GM18867 (cell line): ENCODE measurements around the gene RETREG3.
A peak's percentile ranks its signal among the peaks of the same experiment; 100 is the strongest.
"Not testable (repeated sequence)": the region's sequence is repeated elsewhere in the genome, so short reads cannot be mapped to it uniquely, and the experiment has no call there.

Experiments used
- ATAC-seq: cut with Tn5 transposase; IDR thresholded peaks from one replicate; pipeline ENCODE4 v1.9.1; 2021; ENCODE audit warnings: mild to moderate bottlenecking, moderate library complexity; ENCODE audit not compliant: unreplicated experiment

The RETREG3 gene, protein sequence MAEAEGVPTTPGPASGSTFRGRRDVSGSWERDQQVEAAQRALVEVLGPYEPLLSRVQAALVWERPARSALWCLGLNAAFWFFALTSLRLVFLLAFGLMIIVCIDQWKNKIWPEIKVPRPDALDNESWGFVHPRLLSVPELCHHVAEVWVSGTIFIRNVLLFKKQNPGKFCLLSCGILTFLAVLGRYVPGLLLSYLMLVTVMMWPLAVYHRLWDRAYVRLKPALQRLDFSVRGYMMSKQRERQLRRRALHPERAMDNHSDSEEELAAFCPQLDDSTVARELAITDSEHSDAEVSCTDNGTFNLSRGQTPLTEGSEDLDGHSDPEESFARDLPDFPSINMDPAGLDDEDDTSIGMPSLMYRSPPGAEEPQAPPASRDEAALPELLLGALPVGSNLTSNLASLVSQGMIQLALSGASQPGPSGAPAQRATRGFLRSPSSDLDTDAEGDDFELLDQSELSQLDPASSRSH

DNA sequence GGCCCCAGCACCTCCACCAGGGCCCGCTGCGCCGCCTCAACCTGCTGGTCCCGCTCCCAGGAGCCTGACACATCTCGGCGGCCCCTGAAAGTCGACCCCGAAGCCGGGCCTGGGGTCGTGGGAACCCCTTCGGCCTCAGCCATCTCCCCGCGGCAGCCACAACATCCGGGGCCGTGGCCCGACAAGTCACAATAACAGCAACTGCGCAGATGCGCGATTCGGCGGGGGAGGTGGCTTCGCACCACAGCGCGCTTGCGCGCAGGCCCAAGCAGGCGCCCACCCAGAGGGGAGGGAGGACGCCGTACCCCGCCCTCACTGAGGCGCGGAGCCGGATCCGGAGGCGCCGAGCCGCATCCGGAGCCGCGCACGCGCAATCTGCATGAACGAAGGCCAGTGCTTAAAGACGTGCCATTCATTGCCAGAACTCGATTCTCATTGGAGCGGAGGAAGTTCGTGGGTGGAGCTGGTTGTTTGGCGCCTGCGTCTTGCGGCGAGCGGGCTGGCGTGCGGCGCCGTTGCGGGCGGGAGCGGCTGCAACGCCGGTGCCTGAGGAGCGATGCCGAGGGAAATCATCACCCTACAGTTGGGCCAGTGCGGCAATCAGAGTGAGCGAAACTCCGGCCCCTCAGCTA, at the start of gene RETREG3, which contains the start of gene TUBG1:
Gene RETREG3 (minus strand): TSS at position 193 of the 632 bp plus-strand sequence. CDS start 50 bp downstream, at position 143.
Gene TUBG1 (plus strand): TSS at position 502 of the 632 bp plus-strand sequence. CDS start 55 bp downstream, at position 557.
- peak; percentile 89 for ATAC-seq

DNA sequence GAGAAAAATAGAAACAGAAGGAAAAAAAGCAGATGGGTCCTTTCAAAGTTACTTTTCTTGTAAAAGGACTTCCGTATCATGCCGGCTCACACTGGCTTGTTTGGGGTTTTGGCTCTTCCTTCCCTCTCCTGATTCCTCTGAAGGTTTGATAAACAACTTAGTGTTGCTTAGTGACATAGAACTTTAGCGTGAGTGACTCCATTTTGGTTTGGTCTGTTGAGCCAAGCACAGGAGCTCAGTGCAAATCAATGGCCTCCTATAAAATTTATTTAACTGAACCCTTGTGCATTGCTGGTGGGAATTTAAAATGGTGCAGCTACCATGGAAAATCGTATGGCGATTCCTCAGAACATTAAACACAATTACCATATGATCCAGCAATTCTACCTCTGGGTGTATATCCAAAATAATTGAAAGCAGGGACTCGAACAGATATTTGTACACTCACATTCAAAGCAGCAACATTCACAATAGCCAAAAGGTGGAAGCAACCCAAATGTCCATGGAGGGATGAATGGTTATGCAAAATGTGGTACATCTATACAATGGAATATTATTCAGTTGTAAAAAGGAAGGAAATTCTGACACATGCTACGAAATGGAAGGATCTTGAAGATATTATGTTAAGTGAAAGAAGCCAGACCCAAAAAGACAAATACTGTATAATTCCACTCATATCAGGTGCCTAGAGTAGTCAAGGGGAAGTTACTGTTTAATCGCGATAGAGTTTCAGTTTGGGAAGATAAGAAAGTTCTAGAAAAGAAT, 48.8 kb upstream of the RETREG3 start:
- no peak for ATAC-seq

DNA sequence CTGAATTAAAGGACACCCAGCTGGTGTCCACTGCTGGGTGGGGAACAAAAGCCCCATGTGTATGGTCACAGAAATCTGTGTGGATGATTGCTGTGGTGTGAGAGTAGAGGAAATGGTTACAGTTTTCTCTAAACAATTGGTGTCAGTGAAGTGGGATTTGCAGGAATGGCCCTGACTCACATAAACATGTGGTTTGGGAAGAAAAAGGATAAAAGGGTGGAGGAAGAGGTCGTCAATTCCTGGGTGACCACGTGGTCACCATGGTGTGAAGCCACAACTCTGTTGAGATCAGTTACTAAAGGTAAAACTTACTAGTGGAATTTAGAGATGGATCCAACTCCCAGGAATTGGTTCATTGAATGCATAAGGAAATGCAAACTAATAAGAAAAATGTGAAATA, 46.4 kb upstream of the RETREG3 start:
- no peak for ATAC-seq

DNA sequence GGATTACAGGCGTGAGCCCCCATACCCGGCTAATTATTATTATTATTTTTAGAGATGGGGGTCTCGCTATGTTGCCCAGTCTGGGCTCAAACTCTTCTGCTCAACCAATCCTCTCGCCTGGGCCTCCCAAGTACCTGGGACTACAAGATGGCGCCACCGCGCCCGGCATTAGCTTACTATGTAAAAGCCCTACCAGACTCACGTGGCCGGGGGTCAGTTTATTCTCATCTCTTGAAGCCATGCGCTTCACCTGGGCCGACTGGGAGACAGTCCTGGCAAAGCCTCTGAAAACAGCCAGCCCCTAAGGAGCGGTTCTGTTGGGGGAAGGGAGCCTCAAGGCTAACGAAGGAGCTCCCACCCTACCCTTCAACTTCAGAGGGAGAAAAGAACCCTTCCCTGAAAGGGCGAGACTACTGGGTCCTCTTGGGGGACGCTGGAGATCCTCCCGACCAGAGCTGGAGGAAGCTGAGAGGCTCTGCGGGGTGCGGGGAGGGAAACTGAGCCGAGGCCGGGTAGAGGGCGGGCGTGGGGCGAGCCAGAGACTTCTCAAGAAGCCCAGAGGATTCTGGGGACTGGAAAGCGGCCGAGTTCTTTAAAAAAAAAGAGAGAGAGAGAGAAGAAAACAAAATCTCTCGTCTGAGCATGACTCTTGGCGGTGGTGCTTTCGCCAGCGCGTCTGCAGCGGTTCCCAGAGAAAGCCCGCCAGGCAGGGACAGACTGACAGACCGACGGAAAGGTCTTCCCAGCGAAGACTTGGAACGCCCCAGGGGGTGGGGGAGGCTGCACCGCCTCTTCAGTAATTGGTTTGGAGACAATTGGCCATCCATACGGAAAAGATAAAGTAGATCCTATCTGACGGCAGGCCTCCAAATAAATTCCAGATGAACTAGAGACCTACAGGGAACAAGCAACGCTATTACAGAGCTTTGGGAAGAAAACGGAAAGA, 44.3 kb upstream of the RETREG3 start:
- ATAC-seq = no peak

DNA sequence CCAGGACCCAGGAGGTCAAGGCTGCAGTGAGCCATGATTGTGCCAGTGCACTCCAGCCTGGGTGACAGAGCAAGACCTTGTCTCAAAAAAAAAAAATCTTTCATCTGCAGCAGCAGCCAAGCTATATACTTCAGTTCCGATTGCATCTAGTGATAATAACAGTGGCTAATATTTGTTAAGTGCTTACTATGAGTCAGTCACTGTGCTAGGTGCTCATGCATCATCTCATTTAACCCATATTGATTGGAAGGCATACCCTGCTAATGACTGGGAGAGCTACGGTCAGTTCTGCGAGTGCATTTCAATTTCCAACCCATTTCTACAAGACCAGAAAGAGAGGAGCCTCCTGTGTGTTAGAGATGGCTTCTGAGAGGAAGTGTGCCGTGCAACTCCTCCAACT, 42.2 kb upstream of the RETREG3 start:
- ATAC-seq = no peak

DNA sequence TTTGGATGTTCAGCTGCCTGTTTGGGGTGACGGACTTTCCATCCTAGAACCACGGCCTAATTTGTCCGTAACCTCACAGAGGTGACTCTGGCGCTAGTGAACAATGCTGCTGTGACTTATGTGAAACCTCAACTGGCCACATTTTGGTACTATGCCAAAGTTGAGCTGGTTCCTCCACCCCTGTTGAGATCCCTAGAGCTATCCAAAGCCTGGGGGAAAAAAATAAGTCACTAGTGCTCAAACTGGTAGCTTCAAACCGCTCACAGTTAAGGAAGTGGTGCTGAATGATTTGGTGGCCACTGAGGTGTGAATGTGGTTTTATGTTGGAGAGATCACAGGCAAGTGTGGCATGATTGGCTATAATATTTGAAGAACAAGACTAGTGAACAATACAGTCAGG, 38.6 kb upstream of the RETREG3 start:
- ATAC-seq = no peak

DNA sequence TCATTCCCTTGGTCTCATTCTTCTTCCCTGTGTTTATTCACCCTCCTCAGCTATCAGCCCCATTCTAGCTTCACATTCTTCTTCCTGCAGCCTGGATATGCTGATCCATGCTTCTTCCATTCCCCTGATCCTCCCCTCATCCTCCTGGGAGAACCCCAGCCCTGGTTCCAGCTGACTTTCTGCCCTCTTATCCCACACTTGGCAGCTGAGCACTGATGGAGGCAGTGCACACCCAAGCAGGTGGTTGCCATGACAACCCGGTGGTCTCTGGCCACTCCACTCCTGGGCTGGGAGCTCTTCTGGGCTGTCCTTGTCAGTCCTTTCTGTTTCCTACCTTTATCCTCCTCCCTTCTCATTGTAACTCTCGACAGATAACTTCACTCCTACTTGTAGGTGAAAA, 33.2 kb upstream of the RETREG3 start:
- ATAC-seq = no peak

DNA sequence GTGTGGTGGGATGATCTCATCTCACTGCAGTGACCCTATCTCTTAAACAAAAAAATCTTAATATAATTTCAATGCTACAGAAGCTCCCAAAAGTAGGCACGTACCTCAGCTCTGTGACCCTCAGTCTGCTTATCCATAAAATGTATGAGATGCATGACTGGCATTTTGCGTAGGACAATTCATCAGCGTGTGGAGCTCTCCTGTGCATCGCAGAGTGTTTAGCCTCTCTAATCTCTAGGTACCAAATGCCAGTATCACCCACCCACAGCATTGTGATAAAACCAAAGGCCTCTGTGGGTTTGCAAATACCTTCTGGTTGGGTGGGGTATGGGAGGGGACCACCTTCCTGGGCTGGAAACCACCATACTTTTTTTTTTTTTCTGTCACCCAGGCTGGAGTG, 30.9 kb upstream of the RETREG3 start:
- no peak for ATAC-seq

DNA sequence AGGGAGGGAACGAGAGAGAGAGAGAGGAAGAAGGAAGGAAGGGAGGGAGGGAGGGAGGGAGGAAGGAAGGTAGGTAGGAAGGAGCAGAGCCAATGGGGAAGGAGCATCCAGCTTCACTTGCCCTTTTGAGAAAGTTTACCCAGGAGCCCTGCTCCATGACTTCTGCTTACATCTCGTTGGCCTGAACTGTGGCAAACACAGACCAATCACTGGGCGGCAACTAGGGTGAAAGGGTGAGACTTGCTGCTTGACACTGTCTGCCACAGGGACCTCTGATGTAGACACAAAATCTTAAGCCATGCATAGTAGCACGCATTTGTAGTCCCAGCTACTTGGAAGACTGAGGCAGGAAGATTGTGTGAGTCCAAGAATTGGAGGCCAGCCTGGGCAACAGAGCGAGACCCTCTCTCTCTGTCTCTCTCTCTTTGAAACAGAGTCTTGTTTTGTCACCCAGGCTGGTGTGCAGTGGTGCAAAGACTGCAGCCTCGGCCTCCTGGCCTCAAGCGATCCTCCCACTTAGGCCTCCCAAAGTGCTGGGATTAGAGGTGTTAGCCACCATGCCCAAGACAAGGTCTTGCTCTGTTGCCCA, 30.4 kb upstream of the RETREG3 start:
- ATAC-seq = no peak

DNA sequence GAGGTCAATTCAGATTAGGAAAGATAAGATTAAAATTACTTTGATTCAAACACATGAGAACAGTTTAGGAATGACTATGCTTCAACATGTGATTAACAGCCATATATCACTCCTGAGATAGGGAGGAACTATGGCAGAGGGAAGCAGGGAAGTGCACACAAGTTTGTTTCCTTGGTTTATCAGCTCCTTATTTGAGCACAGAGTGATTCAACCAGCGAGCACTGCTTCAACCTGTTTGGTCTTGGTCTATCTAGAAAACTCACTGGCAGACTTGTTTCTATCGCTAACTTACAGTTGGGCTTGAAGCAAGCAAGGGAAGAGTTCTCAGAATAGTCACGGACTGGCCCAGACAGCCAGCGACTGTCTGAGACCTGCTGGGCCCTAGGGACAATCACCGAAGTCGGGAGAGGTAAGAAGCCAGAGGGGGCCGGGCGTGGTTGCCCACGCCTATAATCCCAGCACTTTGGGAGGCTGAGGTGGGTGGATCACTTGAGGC, 23.8 kb upstream of the RETREG3 start:
- no peak for ATAC-seq

DNA sequence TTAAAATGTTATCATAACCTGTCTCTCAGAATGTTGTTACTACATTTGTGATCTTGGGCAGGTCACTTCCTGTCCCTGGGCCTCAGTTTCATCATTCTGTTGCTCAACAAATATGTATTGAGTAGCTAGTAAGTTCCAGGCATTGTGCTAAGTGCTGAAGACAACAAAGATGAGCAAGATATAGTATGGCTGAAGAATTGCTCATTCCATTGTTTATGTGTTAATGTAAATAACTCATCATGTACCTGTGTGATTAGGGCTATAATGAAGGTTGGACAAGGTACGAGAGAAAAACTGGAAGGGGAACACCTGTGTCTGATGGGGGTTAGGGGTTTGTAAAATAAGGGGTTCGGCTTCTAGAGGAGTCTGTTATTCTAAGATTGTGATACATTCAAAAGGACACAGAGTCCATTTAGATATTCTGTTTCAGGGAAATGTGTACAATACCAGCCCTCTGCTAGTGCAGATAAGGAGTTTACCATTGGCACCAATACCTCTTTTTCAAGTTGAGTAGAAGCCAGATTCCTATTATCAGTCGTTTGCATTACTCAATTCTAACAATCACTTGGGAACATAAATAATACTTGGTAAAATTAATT, 20.3 kb upstream of the RETREG3 start:
- ATAC-seq = no peak

DNA sequence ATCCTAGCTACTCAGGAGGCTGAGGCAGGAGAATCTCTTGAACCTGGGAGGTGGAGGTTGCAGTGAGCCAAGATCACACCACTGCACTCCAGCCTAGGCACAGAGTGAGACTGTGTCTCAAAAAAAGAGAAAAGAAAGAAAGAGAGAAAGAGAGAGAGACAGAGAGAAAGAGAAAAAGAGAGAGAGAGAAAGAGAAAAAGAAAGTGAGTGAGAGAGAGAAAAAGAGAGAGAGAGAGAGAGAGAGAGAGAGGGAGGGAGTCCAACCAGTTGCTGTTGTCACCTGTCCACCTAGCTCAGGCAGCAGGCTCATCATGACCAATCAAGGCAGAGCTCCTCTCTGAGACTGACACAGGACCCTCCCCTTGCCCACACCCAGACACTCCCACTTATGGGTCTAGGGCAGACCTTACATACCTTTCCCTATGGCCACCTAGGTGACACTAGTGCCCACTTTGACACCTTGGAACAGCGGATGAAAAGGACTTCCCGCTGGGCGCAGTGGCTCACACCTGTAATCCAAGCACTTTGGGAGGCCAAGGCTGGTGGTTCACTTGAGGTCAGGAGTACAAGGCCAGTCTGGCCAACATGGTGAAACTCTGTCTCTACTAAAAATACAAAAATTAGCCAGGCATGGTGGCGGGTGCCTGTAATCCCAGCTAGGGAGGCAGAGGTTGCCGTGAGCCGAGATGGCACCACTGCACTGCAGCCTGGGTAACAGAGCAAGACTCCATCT, 18.0 kb upstream of the RETREG3 start:
- ATAC-seq = not testable (repeated sequence)

DNA sequence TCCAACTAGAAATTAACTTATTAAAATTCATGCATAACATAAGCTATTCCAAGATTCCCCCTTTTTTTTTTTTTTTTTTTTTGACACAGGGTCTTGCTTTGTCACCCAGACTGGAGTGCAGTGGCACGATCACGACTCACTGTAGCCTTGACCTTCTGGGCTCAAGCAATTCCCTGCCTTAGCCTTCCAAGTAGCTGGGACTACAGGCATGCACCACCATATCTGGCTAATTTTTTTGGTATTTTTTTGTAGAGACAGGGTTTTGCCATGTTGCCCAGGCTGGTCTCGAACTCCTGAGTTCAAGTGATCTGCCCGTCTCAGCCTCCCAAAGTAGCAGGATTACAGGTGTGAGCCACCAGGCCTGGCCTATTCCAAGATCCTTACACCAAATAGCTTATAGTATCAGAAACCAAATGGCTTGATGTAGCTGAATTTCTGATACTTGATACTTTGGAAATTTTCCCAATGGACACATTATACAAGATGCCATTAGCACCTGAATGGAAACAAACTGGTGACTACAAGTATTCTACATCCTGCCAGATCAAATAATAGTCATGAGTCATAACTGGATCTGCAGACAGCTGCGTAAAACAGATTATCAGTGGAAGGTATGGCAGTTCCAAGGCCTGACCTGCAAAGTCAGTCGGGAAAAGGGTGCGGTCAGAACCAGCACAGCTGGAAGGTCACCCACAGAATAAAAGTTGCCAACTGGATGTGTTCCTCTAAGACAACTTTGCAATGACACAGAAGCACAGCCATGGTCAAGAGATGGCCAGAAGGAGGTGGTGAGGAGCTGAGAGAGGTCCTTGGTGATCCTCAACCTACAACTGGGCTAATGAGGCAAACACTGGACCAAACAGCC, 14.8 kb upstream of the RETREG3 start:
- ATAC-seq = no peak

DNA sequence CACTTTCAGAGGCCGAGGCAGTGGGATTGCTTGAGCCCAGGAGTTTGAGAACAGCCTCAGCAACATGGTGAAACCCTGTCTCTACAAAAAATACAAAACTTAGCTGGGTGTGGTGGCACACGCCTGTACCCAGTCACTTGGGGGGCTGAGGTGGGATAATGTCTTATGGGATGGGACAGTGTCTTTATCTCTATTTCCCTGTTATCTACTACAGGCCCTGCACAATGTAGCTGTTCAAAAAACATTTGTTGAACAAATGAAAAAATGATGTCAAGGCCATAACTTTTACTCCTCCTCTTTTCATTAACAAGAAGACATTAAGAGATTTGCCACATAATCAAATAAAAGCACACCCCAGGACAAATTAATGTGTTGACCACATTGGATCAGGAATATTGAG, 14.1 kb upstream of the RETREG3 start:
- ATAC-seq = no peak

DNA sequence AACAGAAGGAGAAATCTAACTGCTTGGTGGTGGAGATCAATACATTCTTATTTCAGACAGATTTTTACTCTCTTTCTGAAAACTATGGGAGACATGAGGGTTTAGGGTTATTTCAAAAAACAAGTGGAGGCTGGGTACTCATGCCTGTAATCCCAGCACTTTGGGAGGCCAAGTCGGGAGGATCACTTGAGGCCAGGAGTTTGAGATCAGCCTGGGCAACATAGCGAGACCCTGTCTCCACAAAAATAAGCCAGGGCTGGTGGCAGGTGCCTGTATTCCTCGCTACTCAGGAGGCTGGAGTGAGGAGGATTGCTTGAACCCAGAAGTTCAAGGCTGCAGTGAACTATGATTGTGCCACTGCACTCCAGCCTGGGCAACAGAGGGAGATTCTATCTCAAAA, 12.8 kb upstream of the RETREG3 start:
- ATAC-seq = not testable (repeated sequence)

DNA sequence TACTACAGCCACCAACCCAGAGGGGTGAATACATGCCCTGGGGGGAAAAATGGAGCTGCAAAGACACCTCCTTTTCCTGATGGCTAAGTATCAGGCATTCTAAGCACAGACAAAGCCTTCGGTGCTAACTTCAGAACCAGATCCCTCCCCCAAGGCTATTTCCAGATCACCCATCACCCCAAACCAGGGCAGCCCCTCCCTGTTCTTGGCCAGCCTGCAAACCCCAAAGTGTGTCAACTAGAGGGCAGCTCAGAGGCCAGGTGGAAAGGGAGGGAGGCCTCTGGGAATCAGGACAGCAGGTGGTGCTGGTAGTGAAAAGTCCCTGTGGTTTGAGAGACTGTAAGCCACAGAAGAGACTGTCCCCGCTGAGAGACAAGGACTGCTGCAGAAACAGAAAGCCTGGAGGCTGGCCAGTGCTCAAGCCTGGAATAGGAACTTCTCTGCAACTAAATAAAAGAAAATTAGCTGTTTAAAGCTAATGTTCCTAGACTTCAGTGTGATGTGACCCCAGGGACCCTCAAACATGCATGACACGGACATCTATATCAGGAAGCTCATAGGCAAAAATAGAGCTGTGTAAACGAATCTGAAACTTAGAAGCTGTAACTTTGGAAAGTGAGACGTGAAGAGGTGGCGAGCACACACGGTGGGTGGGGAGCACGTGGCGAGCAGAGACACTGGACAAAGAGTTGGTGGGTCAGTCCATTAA, 9.4 kb upstream of the RETREG3 start:
- ATAC-seq = peak; percentile 72

DNA sequence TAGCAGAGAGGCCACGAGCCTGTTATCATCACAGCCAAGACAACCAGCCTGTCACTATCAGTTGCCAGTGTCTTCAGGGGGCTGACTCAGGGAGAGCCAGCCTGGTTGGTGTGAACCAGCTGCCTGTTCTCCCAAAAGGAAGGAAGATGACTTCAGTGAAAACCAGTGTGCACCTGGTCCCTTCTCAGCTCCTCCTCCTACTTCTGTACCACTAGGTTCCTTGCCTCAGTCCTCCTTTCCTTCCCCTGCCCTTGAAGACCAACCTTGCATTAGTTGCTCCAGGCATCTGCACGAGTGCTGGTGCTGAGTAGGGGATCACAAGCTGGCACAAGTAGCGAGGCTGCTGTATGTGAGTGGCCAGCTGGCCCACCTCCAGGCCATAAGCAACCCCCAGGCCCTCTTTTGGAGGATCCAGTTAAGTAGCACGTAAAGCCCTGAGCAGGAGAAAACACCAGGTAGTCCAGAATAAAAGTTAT, 8.8 kb upstream of the RETREG3 start:
- peak; percentile 18 for ATAC-seq
